ENCODE data around the gene TMEM181.

DNA sequence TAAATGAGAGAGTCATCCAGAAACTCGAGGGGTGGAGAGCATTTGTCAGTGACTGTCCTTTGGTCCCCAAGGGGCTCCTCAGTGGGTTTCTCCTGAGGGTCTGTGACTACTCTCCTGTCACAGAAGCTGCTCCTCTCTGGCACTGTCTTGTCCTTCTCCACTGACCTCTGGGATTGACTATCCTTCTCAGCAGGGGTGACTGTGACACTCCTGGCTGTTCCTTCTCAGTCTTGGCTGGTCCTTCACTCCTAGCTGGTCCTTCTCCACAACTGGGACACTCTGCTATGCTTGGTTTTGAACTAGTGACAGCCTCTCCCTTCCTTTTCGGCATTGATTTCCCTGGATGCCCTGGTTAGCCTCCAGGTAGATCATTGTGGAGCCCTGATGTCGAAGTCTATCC lies 51.1 kb downstream of the TMEM181 start:
- TF ChIP-seq TP53 (CRISPR knock-in tag; IDR thresholded peaks at IDR 0.05) (no peak), RCOR1 (IDR thresholded peaks at IDR 0.05; ENCODE audit: low read depth, low read length) (no peak), MYC (IDR thresholded peaks at IDR 0.05; ENCODE audit: borderline replicate concordance, low read length) (no peak), EP300 (IDR thresholded peaks at IDR 0.05) (no peak), CHD2 (IDR thresholded peaks at IDR 0.05; ENCODE audit: low read length, partially characterized antibody) (no peak), BHLHE40 (IDR thresholded peaks at IDR 0.05; ENCODE audit: low read depth, low read length) (no peak), SREBF2 (IDR thresholded peaks at IDR 0.05) (no peak), NR3C1 (IDR thresholded peaks at IDR 0.05) (no peak), POLR2A (IDR thresholded peaks at IDR 0.05; ENCODE audit: low read length) (no peak), JUN (IDR thresholded peaks at IDR 0.05) (no peak)
- TF ChIP-seq, protein P1, sequence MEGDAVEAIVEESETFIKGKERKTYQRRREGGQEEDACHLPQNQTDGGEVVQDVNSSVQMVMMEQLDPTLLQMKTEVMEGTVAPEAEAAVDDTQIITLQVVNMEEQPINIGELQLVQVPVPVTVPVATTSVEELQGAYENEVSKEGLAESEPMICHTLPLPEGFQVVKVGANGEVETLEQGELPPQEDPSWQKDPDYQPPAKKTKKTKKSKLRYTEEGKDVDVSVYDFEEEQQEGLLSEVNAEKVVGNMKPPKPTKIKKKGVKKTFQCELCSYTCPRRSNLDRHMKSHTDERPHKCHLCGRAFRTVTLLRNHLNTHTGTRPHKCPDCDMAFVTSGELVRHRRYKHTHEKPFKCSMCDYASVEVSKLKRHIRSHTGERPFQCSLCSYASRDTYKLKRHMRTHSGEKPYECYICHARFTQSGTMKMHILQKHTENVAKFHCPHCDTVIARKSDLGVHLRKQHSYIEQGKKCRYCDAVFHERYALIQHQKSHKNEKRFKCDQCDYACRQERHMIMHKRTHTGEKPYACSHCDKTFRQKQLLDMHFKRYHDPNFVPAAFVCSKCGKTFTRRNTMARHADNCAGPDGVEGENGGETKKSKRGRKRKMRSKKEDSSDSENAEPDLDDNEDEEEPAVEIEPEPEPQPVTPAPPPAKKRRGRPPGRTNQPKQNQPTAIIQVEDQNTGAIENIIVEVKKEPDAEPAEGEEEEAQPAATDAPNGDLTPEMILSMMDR (IDR thresholded peaks at IDR 0.05): no peak
- TF ChIP-seq, protein P2, sequence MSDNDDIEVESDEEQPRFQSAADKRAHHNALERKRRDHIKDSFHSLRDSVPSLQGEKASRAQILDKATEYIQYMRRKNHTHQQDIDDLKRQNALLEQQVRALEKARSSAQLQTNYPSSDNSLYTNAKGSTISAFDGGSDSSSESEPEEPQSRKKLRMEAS (IDR thresholded peaks at IDR 0.05): no peak
